HEK293 (cell line): Measurements from ENCODE around the gene WDFY2.
A peak's percentile ranks its signal among the peaks of the same experiment; 100 is the strongest.

Source experiments
- CTCF ChIA-PET: fragments of 350-600 bp; formaldehyde crosslinking; extraction: SDS; loops from one replicate; lab custom pipeline; 2021; ENCODE audit warnings: antibody characterized with exemption; lab: Yijun Ruan, JAX
- POLR2A ChIA-PET: fragments of 300-600 bp; formaldehyde crosslinking; extraction: SDS; loops from one replicate; lab custom pipeline; 2020; ENCODE audit warnings: antibody characterized with exemption, inconsistent platforms; lab: Yijun Ruan, JAX
- H3K27ac ChIP-seq: fragments of 200-500 bp; sonication (Bioruptor generic); 2 replicates; pipeline ENCODE4 v1.5.1; 2014; ENCODE audit warnings: low read depth, low read length, control low read depth, inconsistent platforms; ENCODE audit errors: extremely low read depth
- H3K36me3 ChIP-seq, 2 experiments: fragments of 200-500 bp in 1 of 2; sonication (Bioruptor generic) in 1 of 2; 1 replicate in 1 of 2; 2 replicates in 1 of 2; pipeline ENCODE4 v1.5.1; 2014 to 2017; ENCODE audit warnings: inconsistent platforms in 2 of 2, low read length in 2 of 2; ENCODE audit not compliant: control insufficient read depth in 2 of 2, insufficient read depth in 1 of 2
- H3K4me1 ChIP-seq: fragments of 200-500 bp; sonication (Bioruptor generic); 2 replicates; pipeline ENCODE4 v1.5.1; 2014; ENCODE audit warnings: mild to moderate bottlenecking, low read length, inconsistent platforms; ENCODE audit not compliant: control insufficient read depth, insufficient read depth
- H3K4me3 ChIP-seq: 2 replicates; pipeline ENCODE4 v1.5.1; 2011; ENCODE audit warnings: low read depth, mild to moderate bottlenecking, control low read depth, low read length, moderate library complexity
- H3K9me3 ChIP-seq: fragments of 200-500 bp; sonication (Bioruptor generic); 2 replicates; pipeline ENCODE4 v1.5.1; 2014; ENCODE audit warnings: low read depth, low read length, inconsistent platforms; ENCODE audit not compliant: control insufficient read depth, insufficient read depth
- IKZF3 ChIP-seq: fragments of 450-650 bp; IDR thresholded peaks from 2 replicates; pipeline ENCODE4 v1.5.0; 2018; ENCODE audit warnings: missing biosample characterization, mild to moderate bottlenecking, missing genetic modification characterization, moderate library complexity
- KLF8 ChIP-seq: fragments of 450-650 bp; formaldehyde crosslinking; IDR thresholded peaks from 2 replicates; pipeline ENCODE4 v1.5.1; 2016; ENCODE audit warnings: missing biosample characterization, missing genetic modification characterization
- KLF9 ChIP-seq: fragments of 450-650 bp; formaldehyde crosslinking; IDR thresholded peaks from 2 replicates; pipeline ENCODE4 v1.5.1; 2016; ENCODE audit warnings: missing biosample characterization, missing genetic modification characterization, low read depth
- ZBTB17 ChIP-seq: fragments of 450-650 bp; formaldehyde crosslinking; IDR thresholded peaks from 2 replicates; pipeline ENCODE4 v1.5.1; 2016; ENCODE audit warnings: missing biosample characterization, missing genetic modification characterization
- ZBTB44 ChIP-seq: fragments of 450-650 bp; IDR thresholded peaks from 2 replicates; pipeline ENCODE4 v1.5.1; 2018; ENCODE audit warnings: missing biosample characterization, mild to moderate bottlenecking, missing genetic modification characterization
- ZNF146 ChIP-seq: fragments of 450-650 bp; formaldehyde crosslinking; IDR thresholded peaks from 2 replicates; pipeline ENCODE4 v1.5.1; 2016; ENCODE audit warnings: missing biosample characterization, missing genetic modification characterization
- ZNF223 ChIP-seq: fragments of 450-650 bp; formaldehyde crosslinking; IDR thresholded peaks from 2 replicates; pipeline ENCODE4 v1.5.1; 2016; ENCODE audit warnings: missing biosample characterization, missing genetic modification characterization
- ZNF324 ChIP-seq: fragments of 450-650 bp; formaldehyde crosslinking; IDR thresholded peaks from 2 replicates; pipeline ENCODE4 v1.5.1; 2016; ENCODE audit warnings: missing biosample characterization, missing genetic modification characterization
- ZNF341 ChIP-seq: fragments of 450-650 bp; formaldehyde crosslinking; IDR thresholded peaks from 2 replicates; pipeline ENCODE4; 2016; ENCODE audit warnings: low read depth, missing biosample characterization, missing genetic modification characterization
- ZNF426 ChIP-seq: fragments of 450-650 bp; formaldehyde crosslinking; IDR thresholded peaks from 2 replicates; pipeline ENCODE4 v1.5.1; 2017; ENCODE audit warnings: missing biosample characterization, missing genetic modification characterization, mild to moderate bottlenecking, inconsistent platforms, moderate library complexity
- ZNF555 ChIP-seq: fragments of 450-650 bp; formaldehyde crosslinking; conservative IDR thresholded peaks from 2 replicates; pipeline ENCODE4 v1.5.1; 2017; ENCODE audit warnings: missing biosample characterization, mild to moderate bottlenecking, missing genetic modification characterization, inconsistent platforms
- ZNF664 ChIP-seq: fragments of 450-650 bp; formaldehyde crosslinking; IDR thresholded peaks from 2 replicates; pipeline ENCODE4 v1.5.1; 2016; ENCODE audit warnings: missing biosample characterization, missing genetic modification characterization
- ZNF670 ChIP-seq: fragments of 450-650 bp; formaldehyde crosslinking; IDR thresholded peaks from 2 replicates; pipeline ENCODE4 v1.5.1; 2016; ENCODE audit warnings: missing biosample characterization, missing genetic modification characterization, low read depth
- ZNF747 ChIP-seq: fragments of 450-650 bp; formaldehyde crosslinking; IDR thresholded peaks from 2 replicates; pipeline ENCODE4 v1.5.1; 2016; ENCODE audit warnings: missing biosample characterization, missing genetic modification characterization
- ZNF785 ChIP-seq: fragments of 450-650 bp; formaldehyde crosslinking; IDR thresholded peaks from 2 replicates; pipeline ENCODE4 v1.5.1; 2016; ENCODE audit warnings: missing biosample characterization, missing genetic modification characterization
- ZNF792 ChIP-seq: fragments of 450-650 bp; formaldehyde crosslinking; IDR thresholded peaks from 2 replicates; pipeline ENCODE4 v1.5.1; 2016; ENCODE audit warnings: missing biosample characterization, missing genetic modification characterization
- ZNF830 ChIP-seq: fragments of 450-650 bp; IDR thresholded peaks from 2 replicates; pipeline ENCODE4 v1.5.0; 2018; ENCODE audit warnings: missing biosample characterization, missing genetic modification characterization, low read depth, mild to moderate bottlenecking, moderate library complexity
- ZSCAN16 ChIP-seq: fragments of 450-650 bp; formaldehyde crosslinking; IDR thresholded peaks from 2 replicates; pipeline ENCODE4 v1.5.1; 2016; ENCODE audit warnings: missing biosample characterization, missing genetic modification characterization
- ZXDB ChIP-seq: fragments of 450-650 bp; formaldehyde crosslinking; IDR thresholded peaks from 2 replicates; pipeline ENCODE4 v1.5.1; 2016; ENCODE audit warnings: missing biosample characterization, missing genetic modification characterization
- TF ChIP-seq, protein P1 (sequence below): fragments of 450-650 bp; formaldehyde crosslinking; IDR thresholded peaks from 2 replicates; pipeline ENCODE4 v1.5.1; 2016; ENCODE audit warnings: missing biosample characterization, missing genetic modification characterization, borderline replicate concordance
- TF ChIP-seq, protein P2 (sequence below): fragments of 450-650 bp; IDR thresholded peaks from 2 replicates; pipeline ENCODE4 v1.5.1; 2018; ENCODE audit warnings: missing biosample characterization, missing genetic modification characterization

The WDFY2 gene

GRCh38 chr13:51807041-51807440, 222.8 kb downstream of the WDFY2 start:
- Histone ChIP-seq H3K4me3 (no peak overlapping the region), H3K36me3 (no peaks in the 10 kb centered on the region), H3K4me1 (peaks cover 12% of the 10 kb centered on the region), H3K9me3 (no peaks in the 10 kb centered on the region), H3K27ac (no peak overlapping the region)
- CTCF ChIA-PET: interaction anchor here (2.9 kb wide), 1 partner anchor 8 kb away, joined by 16 read pairs; no protein-coding TSS in a partner anchor
- TF ChIP-seq, protein P1, sequence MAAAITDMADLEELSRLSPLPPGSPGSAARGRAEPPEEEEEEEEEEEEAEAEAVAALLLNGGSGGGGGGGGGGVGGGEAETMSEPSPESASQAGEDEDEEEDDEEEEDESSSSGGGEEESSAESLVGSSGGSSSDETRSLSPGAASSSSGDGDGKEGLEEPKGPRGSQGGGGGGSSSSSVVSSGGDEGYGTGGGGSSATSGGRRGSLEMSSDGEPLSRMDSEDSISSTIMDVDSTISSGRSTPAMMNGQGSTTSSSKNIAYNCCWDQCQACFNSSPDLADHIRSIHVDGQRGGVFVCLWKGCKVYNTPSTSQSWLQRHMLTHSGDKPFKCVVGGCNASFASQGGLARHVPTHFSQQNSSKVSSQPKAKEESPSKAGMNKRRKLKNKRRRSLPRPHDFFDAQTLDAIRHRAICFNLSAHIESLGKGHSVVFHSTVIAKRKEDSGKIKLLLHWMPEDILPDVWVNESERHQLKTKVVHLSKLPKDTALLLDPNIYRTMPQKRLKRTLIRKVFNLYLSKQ (tag by site-specific recombination): no peak
- TF ChIP-seq ZNF747: no peak
- TF ChIP-seq ZNF341: peak; percentile 66
- TF ChIP-seq ZNF830 (tag by site-specific recombination): no peak
- TF ChIP-seq ZSCAN16 (tag by site-specific recombination): no peak
- POLR2A ChIA-PET: no interaction called here

- ChIA-PET POLR2A (no interaction called here), CTCF (interaction anchor here (0.7 kb wide), 1 partner anchor 298 kb away, joined by 4 read pairs; no protein-coding TSS in a partner anchor)
- Histone ChIP-seq H3K4me1 (0 out of 2 replicates have a peak, but pooled peaks cover 2% of the 10 kb centered on the region), H3K4me3 (no peak overlapping the region)
- no peak for TF ChIP-seq ZNF664
- peak; percentile 89 for TF ChIP-seq ZNF146 (tag by site-specific recombination)
- TF ChIP-seq, all 188 proteins: peak for 1
- Histone ChIP-seq H3K9me3 (no peaks in the 10 kb centered on the region), H3K27ac (no peak overlapping the region), H3K36me3 (no peaks in the 10 kb centered on the region)
These were observed 224.5 kb downstream of the WDFY2 start for GRCh38 chr13:51808811-51809210.

DNA sequence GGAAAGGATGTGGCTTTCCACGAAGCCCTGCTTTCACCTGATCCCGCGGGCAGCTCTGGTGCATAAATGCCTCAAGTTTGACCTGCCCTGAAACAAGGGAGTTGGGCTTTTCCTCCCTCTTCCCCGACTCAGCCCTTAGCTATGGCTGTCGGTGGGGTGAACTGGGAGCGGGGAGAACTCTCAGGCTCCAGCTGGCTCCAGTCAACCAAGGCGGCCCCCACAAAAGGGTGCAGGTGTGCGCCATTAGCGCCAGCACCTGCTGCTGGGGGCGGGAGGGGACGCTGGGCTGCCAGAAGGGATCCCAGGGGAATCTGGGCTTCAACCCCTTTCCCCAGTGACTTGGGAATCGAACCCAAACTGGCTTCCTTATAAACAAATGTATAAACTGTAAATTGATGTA, 226.8 kb downstream of the WDFY2 start:
- TF ChIP-seq ZNF223 (tag by site-specific recombination) (no peak), ZNF792 (tag by site-specific recombination) (no peak), ZBTB17 (no peak), KLF8 (tag by site-specific recombination) (no peak), ZNF785 (tag by site-specific recombination) (no peak), ZNF555 (tag by site-specific recombination) (no peak), ZXDB (tag by site-specific recombination) (no peak), ZNF670 (tag by site-specific recombination) (no peak), ZNF426 (tag by site-specific recombination) (no peak), KLF9 (tag by site-specific recombination) (no peak), ZNF324 (tag by site-specific recombination) (no peak), ZBTB44 (no peak), IKZF3 (tag by site-specific recombination) (no peak)
- TF ChIP-seq, protein P2, sequence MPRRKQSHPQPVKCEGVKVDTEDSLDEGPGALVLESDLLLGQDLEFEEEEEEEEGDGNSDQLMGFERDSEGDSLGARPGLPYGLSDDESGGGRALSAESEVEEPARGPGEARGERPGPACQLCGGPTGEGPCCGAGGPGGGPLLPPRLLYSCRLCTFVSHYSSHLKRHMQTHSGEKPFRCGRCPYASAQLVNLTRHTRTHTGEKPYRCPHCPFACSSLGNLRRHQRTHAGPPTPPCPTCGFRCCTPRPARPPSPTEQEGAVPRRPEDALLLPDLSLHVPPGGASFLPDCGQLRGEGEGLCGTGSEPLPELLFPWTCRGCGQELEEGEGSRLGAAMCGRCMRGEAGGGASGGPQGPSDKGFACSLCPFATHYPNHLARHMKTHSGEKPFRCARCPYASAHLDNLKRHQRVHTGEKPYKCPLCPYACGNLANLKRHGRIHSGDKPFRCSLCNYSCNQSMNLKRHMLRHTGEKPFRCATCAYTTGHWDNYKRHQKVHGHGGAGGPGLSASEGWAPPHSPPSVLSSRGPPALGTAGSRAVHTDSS (tag by site-specific recombination): no peak
- TF ChIP-seq, all 188 proteins: peak for 0
- no peaks in the 10 kb centered on the region for H3K36me3 ChIP-seq
- no peak overlapping the region for H3K4me3 ChIP-seq
- ChIA-PET POLR2A (no interaction called here), CTCF (interaction anchor here (0.6 to 0.9 kb wide), 6 partner anchors 23 to 1988 kb away, joined by 3 to 5 read pairs (median 3); no protein-coding TSS in a partner anchor)
- H3K9me3 ChIP-seq: no peaks in the 10 kb centered on the region
- no peaks in the 10 kb centered on the region for H3K4me1 ChIP-seq
- H3K27ac ChIP-seq: no peak overlapping the region
